Kidney (tissue), 14 donors: ENCODE data around the gene AGBL1. TPM values are rescaled to one million over a fixed set of nuclear protein-coding genes. Genes with fewer than 3 reads are reported as not detected.

Experiments used
- DNase-seq, 5 donors: peaks; one replicate each; pipeline ENCODE4 v3.0.0-alpha.2; 2013 to 2020
- FAIRE-seq: peaks from 2 replicates; lab custom pipeline; 2012; peaks lifted over from hg19 to GRCh38; lab: Jason Lieb, UNC
- H3K27ac ChIP-seq, 2 donors: one replicate each; pipeline ENCODE4 v1.7.0; 2013; ENCODE audit warnings: low read depth in 2 of 2, low read length in 2 of 2, inconsistent platforms in 1 of 2
- H3K27me3 ChIP-seq: one replicate; pipeline ENCODE4 v1.7.1; 2013; ENCODE audit warnings: low read length, inconsistent platforms; ENCODE audit not compliant: control insufficient read depth, insufficient read depth
- H3K36me3 ChIP-seq, 3 donors: one replicate each; pipeline versions ENCODE4 v1.7.0 to v1.7.1; 2013; ENCODE audit warnings: low read length in 3 of 3, control low read depth in 1 of 3, inconsistent platforms in 1 of 3; ENCODE audit not compliant: insufficient read depth in 3 of 3, control insufficient read depth in 2 of 3
- H3K4me1 ChIP-seq, 3 donors: one replicate each; pipeline versions ENCODE4 v1.7.0 to v1.7.1; 2013; ENCODE audit warnings: low read length in 3 of 3, inconsistent platforms in 1 of 3, low read depth in 1 of 3; ENCODE audit not compliant: control insufficient read depth in 2 of 3, insufficient read depth in 2 of 3
- H3K4me3 ChIP-seq, 3 donors: one replicate each; pipeline versions ENCODE4 v1.7.0 to v1.8.1; 2013; ENCODE audit warnings: low read length in 3 of 3, control low read depth in 1 of 3, inconsistent platforms in 1 of 3
- H3K9ac ChIP-seq, 3 donors: one replicate each; pipeline versions ENCODE4 v1.7.0 to v1.7.1; 2013; ENCODE audit warnings: low read length in 3 of 3, control low read depth in 1 of 3, inconsistent platforms in 1 of 3
- H3K9me3 ChIP-seq, 3 donors: one replicate each; pipeline versions ENCODE4 v1.7.0 to v1.7.1; 2013; ENCODE audit warnings: low read length in 3 of 3, control low read depth in 1 of 3, inconsistent platforms in 1 of 3; ENCODE audit not compliant: control insufficient read depth in 2 of 3, insufficient read depth in 1 of 3
- intact Hi-C: fragments of 100-400 bp; cut with DNase I; formaldehyde crosslinking; loops from one replicate; pipeline ENCODE4 v1.11.1; 2022
- polyA plus RNA-seq: library from polyadenylated mRNA; stranded (reverse); fragments of 350-450 nt; fragmentation: Illumina TruSeq; extraction: RNeasy Lipid Tissue Mini Kit (QIAGEN cat#74804); gene quantifications from one replicate; pipeline ENCODE4 v1.2.3, GENCODE V29; 2014; ENCODE audit warnings: low read depth, low replicate concordance; ENCODE audit not compliant: insufficient read depth
- total RNA-seq: library from RNA; stranded (reverse); fragmentation: NEBNext Ultra II Directional; extraction: Animal tissue kit (Norgen Biotek cat#: 25700); gene quantifications from one replicate; pipeline ENCODE4 v1.2.1, GENCODE V29; 2021
- TF ChIP-seq, protein P1 (sequence below): IDR thresholded peaks from 3 replicates; pipeline ENCODE4 v1.5.1; 2012; ENCODE audit warnings: mild to moderate bottlenecking, moderate library complexity, borderline replicate concordance; ENCODE audit not compliant: insufficient read depth; ENCODE audit errors: extremely low read depth
- donor health status: control.
- donor health status: control.
- donor health status: control.
- donor health status: control.
- donor health status: control.
- donor health status: DM: yes; HTN: yes; CAD: no.
- donor health status: Normal renal cell carcinoma (clear cell type).

AGBL1 gene
- total and polyA plus RNA-seq, 2 donors from 2014 or later = not detected

DNA sequence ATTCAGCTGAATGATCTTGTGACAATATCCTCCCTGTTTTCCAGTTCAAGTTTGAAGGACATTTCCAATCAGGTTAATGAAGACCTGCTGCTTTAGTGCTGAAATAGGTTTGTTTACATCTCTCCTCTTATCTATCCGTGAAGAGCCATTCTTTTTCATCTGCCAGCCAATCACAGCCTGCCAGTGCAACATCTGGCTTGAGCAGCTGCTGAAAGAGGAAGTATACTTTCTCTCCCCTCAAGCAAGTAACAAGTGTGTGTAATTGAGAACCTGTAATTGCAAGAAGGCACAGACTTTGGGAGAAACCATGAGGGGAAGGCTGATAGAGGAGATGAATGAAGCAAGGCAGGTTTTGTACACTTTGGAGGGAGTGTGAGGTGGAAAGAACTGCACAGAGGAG, 404.3 kb downstream of the AGBL1 start:
- H3K4me3 ChIP-seq = no peak overlapping the region
- no peaks in the 10 kb centered on the region for H3K36me3 ChIP-seq
- no peaks in the 10 kb centered on the region for H3K4me1 ChIP-seq
- DNase-seq (peak in 1 of 5 donors; percentile 2), FAIRE-seq (no peak)
- no peaks in the 10 kb centered on the region for H3K27me3 ChIP-seq
- H3K27ac ChIP-seq = no peak overlapping the region
- intact Hi-C loops = no loop called here
- no peak overlapping the region for H3K9ac ChIP-seq
- TF ChIP-seq, protein P1, sequence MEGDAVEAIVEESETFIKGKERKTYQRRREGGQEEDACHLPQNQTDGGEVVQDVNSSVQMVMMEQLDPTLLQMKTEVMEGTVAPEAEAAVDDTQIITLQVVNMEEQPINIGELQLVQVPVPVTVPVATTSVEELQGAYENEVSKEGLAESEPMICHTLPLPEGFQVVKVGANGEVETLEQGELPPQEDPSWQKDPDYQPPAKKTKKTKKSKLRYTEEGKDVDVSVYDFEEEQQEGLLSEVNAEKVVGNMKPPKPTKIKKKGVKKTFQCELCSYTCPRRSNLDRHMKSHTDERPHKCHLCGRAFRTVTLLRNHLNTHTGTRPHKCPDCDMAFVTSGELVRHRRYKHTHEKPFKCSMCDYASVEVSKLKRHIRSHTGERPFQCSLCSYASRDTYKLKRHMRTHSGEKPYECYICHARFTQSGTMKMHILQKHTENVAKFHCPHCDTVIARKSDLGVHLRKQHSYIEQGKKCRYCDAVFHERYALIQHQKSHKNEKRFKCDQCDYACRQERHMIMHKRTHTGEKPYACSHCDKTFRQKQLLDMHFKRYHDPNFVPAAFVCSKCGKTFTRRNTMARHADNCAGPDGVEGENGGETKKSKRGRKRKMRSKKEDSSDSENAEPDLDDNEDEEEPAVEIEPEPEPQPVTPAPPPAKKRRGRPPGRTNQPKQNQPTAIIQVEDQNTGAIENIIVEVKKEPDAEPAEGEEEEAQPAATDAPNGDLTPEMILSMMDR = no peak
- no peaks in the 10 kb centered on the region for H3K9me3 ChIP-seq

GRCh38 chr15:86488046-86488445, 408.4 kb downstream of the AGBL1 start:
- TF ChIP-seq, protein P1 = no peak
- Histone ChIP-seq H3K4me3 (no peak overlapping the region), H3K9ac (no peak overlapping the region), H3K36me3 (no peaks in the 10 kb centered on the region), H3K4me1 (no peaks in the 10 kb centered on the region), H3K27me3 (no peaks in the 10 kb centered on the region), H3K27ac (no peak overlapping the region), H3K9me3 (no peaks in the 10 kb centered on the region)
- no peak for FAIRE-seq
- intact Hi-C loops = no loop called here
- peak in 1 of 5 donors; percentile 15 for DNase-seq

DNA sequence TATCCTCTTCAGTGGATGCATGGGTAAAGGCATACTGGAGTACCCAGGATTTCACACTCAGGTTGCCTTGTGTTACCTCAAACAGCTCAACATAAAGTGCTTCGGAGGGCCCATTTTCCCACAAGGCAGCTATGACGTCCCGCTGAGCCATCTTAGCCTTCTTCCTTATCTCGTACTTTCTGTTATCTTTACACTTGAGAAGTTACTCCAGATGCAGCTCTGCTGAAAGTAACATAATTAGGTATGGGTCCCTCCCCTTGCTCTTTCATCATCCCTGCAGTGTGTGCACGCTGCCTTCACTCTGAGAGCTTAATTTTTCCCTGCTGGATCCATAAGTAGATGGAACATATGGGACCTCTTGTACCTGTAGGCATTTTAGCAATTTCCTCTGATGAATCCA, 410.3 kb downstream of the AGBL1 start:
- Histone ChIP-seq H3K27me3 (no peaks in the 10 kb centered on the region), H3K9me3 (no peaks in the 10 kb centered on the region), H3K36me3 (no peaks in the 10 kb centered on the region), H3K27ac (no peak overlapping the region), H3K4me3 (no peak overlapping the region), H3K9ac (no peak overlapping the region), H3K4me1 (no peaks in the 10 kb centered on the region)
- TF ChIP-seq, protein P1 = no peak
- FAIRE-seq (no peak), DNase-seq (no peak)
- intact Hi-C loops = no loop called here

- Histone ChIP-seq H3K27ac (no peak overlapping the region), H3K9ac (no peak overlapping the region), H3K9me3 (no peaks in the 10 kb centered on the region), H3K4me3 (no peak overlapping the region), H3K36me3 (no peaks in the 10 kb centered on the region), H3K4me1 (no peaks in the 10 kb centered on the region), H3K27me3 (no peaks in the 10 kb centered on the region)
- intact Hi-C loops = no loop called here
- FAIRE-seq (no peak), DNase-seq (no peak)
- TF ChIP-seq, protein P1 = no peak
Observed at GRCh38 chr15:86491118-86491517, 411.4 kb downstream of the AGBL1 start.
